ENCODE data around the gene MRPS12. TPM values are rescaled to one million over a fixed set of nuclear protein-coding genes. Genes with fewer than 3 reads are reported as not detected.

The MRPS12 gene
- total RNA-seq, 1 experiment from 2014 or later = 84.8 TPM

DNA sequence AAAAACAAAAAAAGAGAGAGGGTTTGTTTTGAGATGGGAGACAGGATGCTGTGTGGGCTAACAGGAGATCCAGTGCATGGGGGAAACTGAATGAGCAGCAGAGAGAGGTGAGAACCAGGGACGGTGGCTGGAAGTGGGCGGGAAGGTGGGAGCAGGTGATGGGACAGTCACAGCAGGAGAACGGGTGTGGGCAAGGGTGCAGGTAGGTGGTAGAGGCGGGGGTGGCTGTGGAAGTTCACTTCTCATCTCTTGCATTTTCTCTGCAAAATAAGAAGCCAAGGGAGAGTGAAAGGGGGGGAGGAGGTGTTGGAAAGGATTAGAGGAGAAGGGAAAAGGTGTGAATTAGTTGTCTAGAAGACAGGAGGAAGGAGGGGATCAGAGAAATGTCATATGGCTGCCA, 22.9 kb downstream of the MRPS12 start:
- Histone ChIP-seq H3K27ac (no peak overlapping the region), H3K36me3 (ENCODE audit: low read depth) (no peaks in the 10 kb centered on the region), H3K4me1 (replicated peaks; ENCODE audit: insufficient read depth) (no peaks in the 10 kb centered on the region), H3F3A (ENCODE audit: insufficient read depth, low read depth) (peaks cover 5% of the 10 kb centered on the region), H3K9me2 (ENCODE audit: insufficient read depth) (no peaks in the 10 kb centered on the region), H3K4me2 (no peak overlapping the region), H2AFZ (no peak overlapping the region), H4K20me1 (ENCODE audit: insufficient read depth) (no peaks in the 10 kb centered on the region), H3K79me2 (ENCODE audit: low read depth) (no peaks in the 10 kb centered on the region), H3K4me3 (no peak overlapping the region), H3K9me3 (ENCODE audit: insufficient read depth, low read depth) (no peaks in the 10 kb centered on the region), H3K27me3 (ENCODE audit: insufficient read depth, low read depth) (no peaks in the 10 kb centered on the region)
- intact Hi-C loops (cut with micrococcal nuclease; ENCODE audit: unreplicated experiment) = loop anchor here (5.0 kb wide), 1 partner anchor 436 kb away; no protein-coding TSS in a partner anchor
- DNase-seq = no peak
- TF ChIP-seq EZH2 (IDR thresholded peaks at IDR 0.05; ENCODE audit: low read depth) = no peak
- no peak for TF ChIP-seq CTCF (conservative IDR thresholded peaks at IDR 0.05)
- no TSS peak for BruUV-seq (replicated peaks)
- POLR2A ChIA-PET (ENCODE audit: unreplicated experiment) = no interaction called here
- CTCF ChIA-PET = interaction anchor here (0.6 kb wide), 2 partner anchors 551 to 787 kb away, joined by 4 to 5 read pairs; no protein-coding TSS in a partner anchor

GRCh38 chr19:38956264-38956663, 25.5 kb downstream of the MRPS12 start:
- DNase-seq = no peak
- H3K4me3 ChIP-seq = no peak overlapping the region
- H3F3A ChIP-seq (ENCODE audit: insufficient read depth, low read depth) = peaks cover 7% of the 10 kb centered on the region
- H3K9me3 ChIP-seq (ENCODE audit: insufficient read depth, low read depth) = no peaks in the 10 kb centered on the region
- no peaks in the 10 kb centered on the region for H3K79me2 ChIP-seq (ENCODE audit: low read depth)
- H3K4me2 ChIP-seq = no peak overlapping the region
- H3K4me1 ChIP-seq (replicated peaks; ENCODE audit: insufficient read depth) = no peaks in the 10 kb centered on the region
- H3K36me3 ChIP-seq (ENCODE audit: low read depth) = no peaks in the 10 kb centered on the region
- ChIA-PET CTCF (interaction anchor here (0.6 to 1.0 kb wide), 4 partner anchors 16 to 286 kb away, joined by 3 to 7 read pairs (median 5); no protein-coding TSS in a partner anchor), POLR2A (ENCODE audit: unreplicated experiment) (interaction anchor here (0.6 kb wide), 2 partner anchors 96 to 588 kb away, joined by 5 to 13 read pairs; no protein-coding TSS in a partner anchor)
- H3K27me3 ChIP-seq (ENCODE audit: insufficient read depth, low read depth) = no peaks in the 10 kb centered on the region
- intact Hi-C loops (cut with micrococcal nuclease; ENCODE audit: unreplicated experiment) = no loop called here
- no peak overlapping the region for H2AFZ ChIP-seq
- no peak overlapping the region for H3K27ac ChIP-seq
- H4K20me1 ChIP-seq (ENCODE audit: insufficient read depth) = no peaks in the 10 kb centered on the region
- no peak for TF ChIP-seq EZH2 (IDR thresholded peaks at IDR 0.05; ENCODE audit: low read depth)
- TF ChIP-seq CTCF (conservative IDR thresholded peaks at IDR 0.05) = no peak
- no TSS peak for BruUV-seq (replicated peaks)
- no peaks in the 10 kb centered on the region for H3K9me2 ChIP-seq (ENCODE audit: insufficient read depth)

- intact Hi-C loops (cut with micrococcal nuclease; ENCODE audit: unreplicated experiment) = no loop called here
- Histone ChIP-seq H2AFZ (no peak overlapping the region), H3K36me3 (ENCODE audit: low read depth) (no peaks in the 10 kb centered on the region), H3K27ac (no peak overlapping the region), H3K4me1 (replicated peaks; ENCODE audit: insufficient read depth) (no peaks in the 10 kb centered on the region), H3K4me3 (no peak overlapping the region), H3K9me3 (ENCODE audit: insufficient read depth, low read depth) (no peaks in the 10 kb centered on the region), H3K79me2 (ENCODE audit: low read depth) (no peaks in the 10 kb centered on the region), H3K4me2 (no peak overlapping the region), H3K27me3 (ENCODE audit: insufficient read depth, low read depth) (no peaks in the 10 kb centered on the region), H3K9me2 (ENCODE audit: insufficient read depth) (no peaks in the 10 kb centered on the region), H4K20me1 (ENCODE audit: insufficient read depth) (no peaks in the 10 kb centered on the region), H3F3A (ENCODE audit: insufficient read depth, low read depth) (peaks cover 7% of the 10 kb centered on the region; the same call in 1 of the 2 replicates)
- TF ChIP-seq CTCF (conservative IDR thresholded peaks at IDR 0.05) (no peak), EZH2 (IDR thresholded peaks at IDR 0.05; ENCODE audit: low read depth) (no peak)
- CTCF ChIA-PET = interaction anchor here (0.6 kb wide), 1 partner anchor 783 kb away, joined by 4 read pairs; no protein-coding TSS in a partner anchor
- POLR2A ChIA-PET (ENCODE audit: unreplicated experiment) = no interaction called here
- BruUV-seq (replicated peaks) = no TSS peak
- DNase-seq = no peak
Observed at GRCh38 chr19:38958301-38958700, 27.6 kb downstream of the MRPS12 start.

Measured in PC-9 (cell line).